HG02642 (cell line): ENCODE measurements around the gene SEPTIN11.
"Not testable (repeated sequence)": the region's sequence is repeated elsewhere in the genome, so short reads cannot be mapped to it uniquely, and the experiment has no call there.

Experiments
- ATAC-seq: cut with Tn5 transposase; IDR thresholded peaks from one replicate; pipeline ENCODE4 v1.9.1; 2021; ENCODE audit warnings: mild to moderate bottlenecking; ENCODE audit not compliant: unreplicated experiment, poor library complexity

The SEPTIN11 gene

DNA sequence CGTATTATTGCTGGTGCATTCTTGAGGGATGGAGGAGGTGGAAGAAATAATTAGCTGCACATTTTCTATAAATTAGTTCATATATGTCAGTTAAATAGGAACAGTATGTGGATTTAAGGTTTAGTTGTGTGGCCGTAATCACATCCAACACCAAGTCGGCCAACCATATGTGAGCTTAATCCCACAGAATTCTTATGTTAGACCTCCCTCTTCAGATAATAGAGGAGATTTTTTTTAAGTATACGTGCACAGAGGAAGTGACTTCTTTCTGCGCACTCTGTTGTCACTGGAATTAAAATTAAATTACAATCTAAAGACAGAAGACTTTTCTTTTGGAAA lies 2.1 kb downstream of the SEPTIN11 start:
- no peak for ATAC-seq

DNA sequence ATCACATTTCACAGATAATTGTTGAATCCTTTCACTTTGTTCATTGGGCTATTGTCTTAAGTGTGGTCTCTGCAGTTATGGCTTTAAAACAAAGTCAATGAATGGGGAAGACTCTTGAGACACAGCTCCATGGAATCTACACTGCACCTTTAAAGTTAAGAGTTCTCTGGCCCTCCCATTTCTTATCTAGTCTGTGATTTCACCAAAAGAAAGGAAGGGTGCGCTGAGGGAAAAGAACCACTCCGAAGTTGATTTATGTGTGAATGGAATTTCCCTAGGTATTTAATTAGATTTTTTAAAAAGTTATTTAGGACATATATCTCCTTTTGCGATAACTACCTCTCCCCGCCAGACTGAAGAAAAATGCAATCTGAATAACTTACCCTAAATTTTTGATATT lies 2.5 kb downstream of the SEPTIN11 start:
- no peak for ATAC-seq

GRCh38 chr4:76952656-76953582 lies 3.4 kb downstream of the SEPTIN11 start:
- ATAC-seq, result no peak

DNA sequence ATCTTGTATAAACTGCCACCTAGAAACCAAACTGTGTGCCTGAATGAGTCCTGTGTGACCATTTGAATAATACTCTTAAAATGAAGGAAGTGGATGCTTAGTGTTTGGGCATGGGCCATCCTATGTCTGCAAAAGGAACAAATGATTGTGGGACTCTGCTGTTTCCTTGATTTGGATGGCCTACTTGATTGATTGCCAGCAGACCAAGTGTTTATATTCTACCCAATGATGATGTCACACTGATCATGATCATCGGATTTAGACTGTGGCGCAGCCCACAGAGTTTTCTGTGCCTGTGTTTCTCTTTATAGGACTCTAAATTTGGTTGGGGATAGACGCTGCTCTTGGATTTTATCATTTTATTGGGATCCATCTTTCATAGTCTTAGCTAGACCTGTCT lies 4.4 kb downstream of the SEPTIN11 start:
- ATAC-seq, result no peak

GRCh38 chr4:76954489-76954888 lies 4.9 kb downstream of the SEPTIN11 start:
- ATAC-seq, result no peak

DNA sequence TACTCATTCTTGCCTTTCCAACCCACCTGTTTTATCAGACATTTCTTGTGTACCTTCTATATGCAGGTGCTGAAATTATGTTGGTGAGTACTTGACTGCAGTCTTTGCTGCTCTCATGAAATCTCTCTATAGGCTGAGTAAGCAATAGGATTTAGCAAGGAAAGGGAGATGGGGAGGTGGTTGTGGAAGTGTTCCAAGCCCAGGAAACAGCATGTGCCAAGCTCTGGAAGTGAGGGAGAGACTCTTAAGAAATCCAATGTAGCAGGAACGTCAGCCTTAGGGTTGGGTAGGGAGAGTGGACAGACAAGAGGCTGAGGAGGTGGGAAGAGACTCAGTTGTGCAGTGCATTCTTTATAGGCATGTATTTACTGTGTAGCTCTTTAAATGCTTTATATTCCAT lies 5.6 kb downstream of the SEPTIN11 start:
- ATAC-seq, result no peak

GRCh38 chr4:76957004-76957738 lies 7.6 kb downstream of the SEPTIN11 start:
- ATAC-seq, result no peak

GRCh38 chr4:76958891-76959290 lies 9.3 kb downstream of the SEPTIN11 start:
- no peak for ATAC-seq

- ATAC-seq, result peak; percentile 82
These were observed 10.5 kb downstream of the SEPTIN11 start for GRCh38 chr4:76960014-76960413.

GRCh38 chr4:76962406-76963130 lies 13.0 kb downstream of the SEPTIN11 start:
- ATAC-seq, result no peak

GRCh38 chr4:76963131-76963750 lies 13.7 kb downstream of the SEPTIN11 start:
- ATAC-seq, result no peak

DNA sequence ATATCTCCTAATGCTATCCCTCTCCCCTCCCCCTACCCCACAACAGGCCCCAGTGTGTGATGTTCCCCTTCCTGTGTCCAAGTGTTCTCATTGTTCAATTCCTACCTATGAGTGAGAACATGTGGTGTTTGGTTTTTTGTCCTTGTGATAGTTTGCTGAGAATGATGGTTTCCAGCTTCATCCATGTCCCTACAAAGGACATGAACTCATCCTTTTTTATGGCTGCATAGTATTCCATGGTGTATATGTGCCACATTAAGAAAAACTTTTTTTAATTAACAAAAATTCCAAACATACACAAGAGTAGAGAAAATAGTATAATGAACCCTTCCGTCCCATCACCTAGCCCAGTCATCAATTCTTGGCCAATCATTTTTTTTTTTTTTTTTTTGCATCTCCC lies 14.4 kb downstream of the SEPTIN11 start:
- not testable (repeated sequence) for ATAC-seq

DNA sequence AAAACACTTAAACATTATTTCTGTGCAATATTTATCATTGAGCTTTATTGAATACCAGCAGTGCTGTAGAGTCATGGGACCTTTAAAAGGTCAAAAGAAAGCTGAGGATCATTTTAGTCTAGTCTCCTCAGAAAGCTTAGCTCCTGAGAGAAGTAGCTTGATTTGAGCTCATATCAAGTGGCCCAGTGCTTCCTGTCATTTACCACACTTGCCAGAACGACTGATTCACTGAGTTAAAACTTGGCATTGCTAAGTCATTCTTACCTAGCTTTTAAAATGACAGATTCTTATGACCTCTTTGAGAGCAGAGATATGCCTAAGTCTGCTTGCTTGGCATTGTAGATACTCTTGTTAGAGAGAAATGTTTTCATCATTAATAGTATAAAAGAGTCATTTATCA lies 15.2 kb downstream of the SEPTIN11 start:
- no peak for ATAC-seq

- ATAC-seq, result no peak
These were observed 16.5 kb downstream of the SEPTIN11 start for GRCh38 chr4:76965866-76966579.

GRCh38 chr4:76968937-76969336 lies 19.4 kb downstream of the SEPTIN11 start:
- no peak for ATAC-seq

GRCh38 chr4:76969495-76969894 lies 19.9 kb downstream of the SEPTIN11 start:
- no peak for ATAC-seq

DNA sequence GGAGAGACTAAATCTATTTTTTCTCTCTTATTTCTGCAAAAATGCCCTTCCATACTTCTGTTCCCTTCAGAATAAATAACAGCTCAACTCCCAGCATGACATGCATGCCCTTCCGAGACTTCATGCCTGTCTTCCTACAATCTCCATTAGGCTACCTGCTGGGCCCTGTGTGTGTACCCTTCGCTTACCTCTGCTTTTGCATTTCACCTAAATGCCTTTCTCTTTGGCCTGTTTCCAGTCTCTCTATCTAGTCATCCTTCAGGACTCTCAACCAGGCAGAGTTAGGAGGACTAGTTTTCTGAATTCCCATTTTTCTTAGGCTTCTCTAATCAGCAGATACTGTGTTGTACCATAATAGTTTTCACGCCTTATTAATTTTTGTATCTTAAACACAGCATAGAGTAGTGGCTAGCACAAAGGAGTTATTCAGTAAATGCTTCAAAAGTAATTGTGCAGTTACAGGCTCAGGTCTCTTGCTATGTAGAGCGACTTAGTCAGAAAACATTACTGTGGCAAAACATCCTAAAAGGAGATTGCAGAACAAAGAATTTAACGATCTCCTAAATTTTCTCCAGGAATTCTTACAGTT lies 20.5 kb downstream of the SEPTIN11 start:
- no peak for ATAC-seq

DNA sequence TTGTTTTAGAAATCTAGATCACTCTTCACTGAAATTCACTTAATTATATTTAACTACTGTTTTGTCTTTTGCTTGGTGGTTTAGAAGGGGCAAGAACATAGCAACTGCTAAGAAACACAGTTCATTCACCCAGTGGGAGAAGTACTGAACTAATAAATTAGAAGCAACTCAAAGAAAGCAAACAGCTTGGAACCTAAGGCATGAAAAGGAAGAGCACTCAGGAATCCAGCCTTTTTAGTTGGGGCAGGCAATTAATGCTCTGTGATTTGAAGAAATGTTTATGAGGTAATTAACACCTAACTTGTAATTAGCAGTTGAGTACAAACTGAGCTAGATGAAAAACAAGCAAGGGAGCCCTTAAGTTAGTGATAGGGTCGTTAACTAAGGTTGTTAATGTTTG lies 22.8 kb downstream of the SEPTIN11 start:
- no peak for ATAC-seq

- ATAC-seq, result no peak
These were observed 24.6 kb downstream of the SEPTIN11 start for GRCh38 chr4:76974150-76974549.

DNA sequence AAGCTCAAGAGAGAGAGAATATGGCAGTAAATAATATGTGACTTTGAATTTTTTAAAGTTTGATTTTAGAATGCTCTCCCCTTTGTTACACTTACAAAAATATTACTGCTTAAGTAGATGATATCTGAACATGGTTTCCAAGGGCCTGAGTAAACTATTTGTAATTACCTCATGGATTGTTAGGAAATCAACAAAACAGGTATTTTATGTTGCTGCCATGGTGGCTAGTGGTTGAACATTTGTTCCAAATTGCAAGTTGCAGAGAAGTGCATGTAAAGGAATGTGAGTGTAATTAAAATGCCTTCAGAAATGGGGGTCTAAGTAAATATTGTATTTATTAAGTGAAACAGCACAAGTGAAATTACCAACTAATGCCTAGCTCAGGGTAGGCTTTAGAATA lies 27.6 kb downstream of the SEPTIN11 start:
- no peak for ATAC-seq
